Measurements from ENCODE around the gene CLOCK.
"Not testable (repeated sequence)": the region's sequence is repeated elsewhere in the genome, so short reads cannot be mapped to it uniquely, and the experiment has no call there.

GRCh38 chr4:55582773-55583172 lies 36.1 kb upstream of the CLOCK start:
- TF ChIP-seq CTCF, POLR2A (IDR thresholded peaks at IDR 0.05): not testable (repeated sequence)
